ENCODE data around the gene MLLT3. TPM values are rescaled to one million over a fixed set of nuclear protein-coding genes. Genes with fewer than 3 reads are reported as not detected.
A peak's percentile ranks its signal among the peaks of the same experiment; 100 is the strongest.

Gene MLLT3
- total RNA-seq, 3 donors from 2014 or later, result 13.0 to 19.0 (median 14.6) TPM

GRCh38 chr9:20319641-20320337 is 302.5 kb downstream of the MLLT3 start:
- DNase-seq, result no peak
- peak; percentile 77 to 81 for ATAC-seq
- Mint-ChIP-seq H3K36me3 (ENCODE audit: insufficient read depth) (no peaks in the 10 kb centered on the region), H3K4me3 (peak overlapping the region; percentile 2), H3K4me1 (ENCODE audit: low read depth) (peaks cover 90% of the 10 kb centered on the region), H3K27me3 (ENCODE audit: low read depth) (no peaks in the 10 kb centered on the region), H3K9me3 (no peaks in the 10 kb centered on the region)

- no peak for DNase-seq
- H3K9me3 Mint-ChIP-seq, result no peaks in the 10 kb centered on the region
- no peaks in the 10 kb centered on the region for H3K27me3 Mint-ChIP-seq (ENCODE audit: low read depth)
- H3K4me1 Mint-ChIP-seq (ENCODE audit: low read depth), result peaks cover 88% of the 10 kb centered on the region
- no peak overlapping the region for H3K4me3 Mint-ChIP-seq
- no peaks in the 10 kb centered on the region for H3K36me3 Mint-ChIP-seq (ENCODE audit: insufficient read depth)
- no peak for ATAC-seq
Observed at GRCh38 chr9:20319241-20319640, 303.1 kb downstream of the MLLT3 start.

GRCh38 chr9:20317701-20318100 is 304.6 kb downstream of the MLLT3 start:
- Mint-ChIP-seq H3K4me1 (ENCODE audit: low read depth) (peaks cover 85% of the 10 kb centered on the region), H3K27me3 (ENCODE audit: low read depth) (no peaks in the 10 kb centered on the region), H3K36me3 (ENCODE audit: insufficient read depth) (no peaks in the 10 kb centered on the region), H3K9me3 (peaks cover 4% of the 10 kb centered on the region), H3K4me3 (no peak overlapping the region)
- ATAC-seq, result no peak
- no peak for DNase-seq

- Mint-ChIP-seq H3K27me3 (ENCODE audit: low read depth) (no peaks in the 10 kb centered on the region), H3K4me3 (peak overlapping the region; percentile 2), H3K9me3 (peaks cover 5% of the 10 kb centered on the region), H3K4me1 (ENCODE audit: low read depth) (peaks cover 78% of the 10 kb centered on the region), H3K36me3 (ENCODE audit: insufficient read depth) (no peaks in the 10 kb centered on the region)
- ATAC-seq (no peak), DNase-seq (no peak)
Observed at GRCh38 chr9:20316372-20316771, 305.9 kb downstream of the MLLT3 start.

- no peaks in the 10 kb centered on the region for H3K36me3 Mint-ChIP-seq (ENCODE audit: insufficient read depth)
- H3K4me1 Mint-ChIP-seq (ENCODE audit: low read depth), result peaks cover 71% of the 10 kb centered on the region
- DNase-seq, result no peak
- peak overlapping the region; percentile 2 for H3K4me3 Mint-ChIP-seq
- peak; percentile 52 to 69 for ATAC-seq
- peaks cover 5% of the 10 kb centered on the region for H3K9me3 Mint-ChIP-seq
- no peaks in the 10 kb centered on the region for H3K27me3 Mint-ChIP-seq (ENCODE audit: low read depth)
Observed at GRCh38 chr9:20315677-20316076, 306.6 kb downstream of the MLLT3 start.

- no peak overlapping the region for H3K4me3 Mint-ChIP-seq
- H3K4me1 Mint-ChIP-seq (ENCODE audit: low read depth), result peaks cover 64% of the 10 kb centered on the region
Observed at GRCh38 chr9:20314981-20315380, 307.3 kb downstream of the MLLT3 start.

GRCh38 chr9:20313415-20313814 is 308.9 kb downstream of the MLLT3 start:
- H3K27me3 Mint-ChIP-seq (ENCODE audit: low read depth), result no peaks in the 10 kb centered on the region

More at GRCh38 chr9:20314981-20315380, 307.3 kb downstream of the MLLT3 start:
- Mint-ChIP-seq H3K9me3 (peaks cover 5% of the 10 kb centered on the region), H3K36me3 (ENCODE audit: insufficient read depth) (no peaks in the 10 kb centered on the region), H3K27me3 (ENCODE audit: low read depth) (no peaks in the 10 kb centered on the region)
- ATAC-seq (peak in 1 of 2 donors; percentile 36), DNase-seq (no peak)

GRCh38 chr9:20312732-20313131 is 309.6 kb downstream of the MLLT3 start:
- no peak overlapping the region for H3K4me3 Mint-ChIP-seq
- no peak for DNase-seq
- no peaks in the 10 kb centered on the region for H3K27me3 Mint-ChIP-seq (ENCODE audit: low read depth)
- peaks cover 43% of the 10 kb centered on the region for H3K4me1 Mint-ChIP-seq (ENCODE audit: low read depth)
- ATAC-seq, result no peak
- no peaks in the 10 kb centered on the region for H3K36me3 Mint-ChIP-seq (ENCODE audit: insufficient read depth)
- peaks cover 5% of the 10 kb centered on the region for H3K9me3 Mint-ChIP-seq

More at GRCh38 chr9:20313415-20313814, 308.9 kb downstream of the MLLT3 start:
- H3K4me1 Mint-ChIP-seq (ENCODE audit: low read depth), result peaks cover 50% of the 10 kb centered on the region
- peaks cover 5% of the 10 kb centered on the region for H3K9me3 Mint-ChIP-seq
- no peaks in the 10 kb centered on the region for H3K36me3 Mint-ChIP-seq (ENCODE audit: insufficient read depth)
- DNase-seq, result no peak
- no peak for ATAC-seq
- no peak overlapping the region for H3K4me3 Mint-ChIP-seq

GRCh38 chr9:20310024-20310423 is 312.3 kb downstream of the MLLT3 start:
- no peak overlapping the region for H3K4me3 Mint-ChIP-seq
- DNase-seq (no peak), ATAC-seq (no peak)
- H3K4me1 Mint-ChIP-seq (ENCODE audit: low read depth), result peaks cover 21% of the 10 kb centered on the region
- H3K27me3 Mint-ChIP-seq (ENCODE audit: low read depth), result no peaks in the 10 kb centered on the region
- H3K9me3 Mint-ChIP-seq, result peaks cover 5% of the 10 kb centered on the region
- no peaks in the 10 kb centered on the region for H3K36me3 Mint-ChIP-seq (ENCODE audit: insufficient read depth)

GRCh38 chr9:20309124-20309523 is 313.2 kb downstream of the MLLT3 start:
- no peaks in the 10 kb centered on the region for H3K27me3 Mint-ChIP-seq (ENCODE audit: low read depth)
- no peak for ATAC-seq

GRCh38 chr9:20307621-20308020 is 314.7 kb downstream of the MLLT3 start:
- peaks cover 5% of the 10 kb centered on the region for H3K4me1 Mint-ChIP-seq (ENCODE audit: low read depth)
- no peak for ATAC-seq
- no peaks in the 10 kb centered on the region for H3K27me3 Mint-ChIP-seq (ENCODE audit: low read depth)
- H3K36me3 Mint-ChIP-seq (ENCODE audit: insufficient read depth), result no peaks in the 10 kb centered on the region
- peaks cover under 1% of the 10 kb centered on the region for H3K9me3 Mint-ChIP-seq
- no peak for DNase-seq
- H3K4me3 Mint-ChIP-seq, result no peak overlapping the region

More at GRCh38 chr9:20309124-20309523, 313.2 kb downstream of the MLLT3 start:
- no peak for DNase-seq
- H3K4me3 Mint-ChIP-seq, result no peak overlapping the region
- peaks cover 15% of the 10 kb centered on the region for H3K4me1 Mint-ChIP-seq (ENCODE audit: low read depth)
- H3K9me3 Mint-ChIP-seq, result peaks cover 5% of the 10 kb centered on the region
- no peaks in the 10 kb centered on the region for H3K36me3 Mint-ChIP-seq (ENCODE audit: insufficient read depth)

GRCh38 chr9:20305452-20305851 is 316.8 kb downstream of the MLLT3 start:
- Mint-ChIP-seq H3K4me1 (ENCODE audit: low read depth) (peaks cover 13% of the 10 kb centered on the region), H3K9me3 (no peaks in the 10 kb centered on the region), H3K36me3 (ENCODE audit: insufficient read depth) (no peaks in the 10 kb centered on the region), H3K27me3 (ENCODE audit: low read depth) (no peaks in the 10 kb centered on the region), H3K4me3 (no peak overlapping the region)
- ATAC-seq, result no peak
- no peak for DNase-seq

- H3K4me3 Mint-ChIP-seq, result no peak overlapping the region
- peaks cover 26% of the 10 kb centered on the region for H3K4me1 Mint-ChIP-seq (ENCODE audit: low read depth)
- H3K9me3 Mint-ChIP-seq, result no peaks in the 10 kb centered on the region
- no peak for ATAC-seq
- no peaks in the 10 kb centered on the region for H3K27me3 Mint-ChIP-seq (ENCODE audit: low read depth)
- no peak for DNase-seq
- H3K36me3 Mint-ChIP-seq (ENCODE audit: insufficient read depth), result no peaks in the 10 kb centered on the region
Observed at GRCh38 chr9:20303996-20304395, 318.3 kb downstream of the MLLT3 start.

- H3K9me3 Mint-ChIP-seq, result no peaks in the 10 kb centered on the region
- peaks cover 26% of the 10 kb centered on the region for H3K4me1 Mint-ChIP-seq (ENCODE audit: low read depth)
- no peak for DNase-seq
- no peak for ATAC-seq
- no peaks in the 10 kb centered on the region for H3K27me3 Mint-ChIP-seq (ENCODE audit: low read depth)
- H3K36me3 Mint-ChIP-seq (ENCODE audit: insufficient read depth), result no peaks in the 10 kb centered on the region
- no peak overlapping the region for H3K4me3 Mint-ChIP-seq
Observed at GRCh38 chr9:20303066-20303465, 319.2 kb downstream of the MLLT3 start.

- ATAC-seq, result no peak
- Mint-ChIP-seq H3K9me3 (no peaks in the 10 kb centered on the region), H3K36me3 (ENCODE audit: insufficient read depth) (no peaks in the 10 kb centered on the region), H3K4me1 (ENCODE audit: low read depth) (peaks cover 26% of the 10 kb centered on the region), H3K4me3 (no peak overlapping the region), H3K27me3 (ENCODE audit: low read depth) (no peaks in the 10 kb centered on the region)
- no peak for DNase-seq
Observed at GRCh38 chr9:20302197-20302596, 320.1 kb downstream of the MLLT3 start.

All from activated T-cell treated with anti-CD3 and anti-CD28 coated beads, Interleukin-2, amount 50 U/mL, for 4 hours (primary cell).